ENCODE data around the gene PHLDB1. TPM values are rescaled to one million over a fixed set of nuclear protein-coding genes. Genes with fewer than 3 reads are reported as not detected.

Gene PHLDB1
- total RNA-seq, 3 donors from 2014 or later = 104 to 150 (median 109) TPM

GRCh38 chr11:118689503-118689851 lies 82.1 kb downstream of the PHLDB1 start:
- intact Hi-C loops (cut with DNase I; ENCODE audit: low total_unique reads) = loop anchor here (5.0 kb wide), 1 partner anchor 1022 kb away; no protein-coding TSS in a partner anchor
- no peaks in the 10 kb centered on the region for H3K9me3 ChIP-seq
- no peak for DNase-seq (ENCODE audit: low spot score in 2 of 2)

GRCh38 chr11:118689852-118690552 lies 82.6 kb downstream of the PHLDB1 start:
- Histone ChIP-seq H3K9me3 (no peaks in the 10 kb centered on the region), H3K36me3 (no peaks in the 10 kb centered on the region), H3K4me1 (peaks cover 0 to 8% of the 10 kb centered on the region in 2 donors), H3K27me3 (no peaks in the 10 kb centered on the region), H3K4me3 (peak overlapping the region; percentile 30 to 62 (median 36)), H3K27ac (peak overlapping the region; percentile 89 to 92)
- TF ChIP-seq POLR2AphosphoS5 (IDR thresholded peaks at IDR 0.05) = peak; percentile 46 to 83 (median 83)
- TF ChIP-seq CTCF (IDR thresholded peaks at IDR 0.05) = peak; percentile 24 to 94 (median 92)
- no peak for TF ChIP-seq POLR2A (IDR thresholded peaks at IDR 0.05)
- intact Hi-C loops (cut with DNase I; ENCODE audit: low total_unique reads) = loop anchor here (5.0 to 10.0 kb wide), 2 partner anchors 265 to 1023 kb away; partner anchors contain the start of gene UPK2
- DNase-seq (ENCODE audit: low spot score in 2 of 2) = peak; percentile 95

More at GRCh38 chr11:118689503-118689851, 82.1 kb downstream of the PHLDB1 start:
- Histone ChIP-seq H3K27ac (peak overlapping the region; percentile 89 to 92), H3K27me3 (no peaks in the 10 kb centered on the region), H3K36me3 (no peaks in the 10 kb centered on the region), H3K4me1 (peaks cover 0 to 8% of the 10 kb centered on the region in 2 donors), H3K4me3 (peak overlapping the region; percentile 30 to 62 (median 36))
- TF ChIP-seq CTCF (IDR thresholded peaks at IDR 0.05) (no peak), POLR2A (IDR thresholded peaks at IDR 0.05) (no peak), POLR2AphosphoS5 (IDR thresholded peaks at IDR 0.05) (no peak)

- TF ChIP-seq CTCF (IDR thresholded peaks at IDR 0.05) (no peak), POLR2A (IDR thresholded peaks at IDR 0.05) (no peak), POLR2AphosphoS5 (IDR thresholded peaks at IDR 0.05) (no peak)
- peaks cover 0 to 8% of the 10 kb centered on the region in 2 donors for H3K4me1 ChIP-seq
- H3K36me3 ChIP-seq = no peaks in the 10 kb centered on the region
- peak overlapping the region in 2 of 3 donors; percentile 36 to 62 for H3K4me3 ChIP-seq
- H3K9me3 ChIP-seq = no peaks in the 10 kb centered on the region
- H3K27me3 ChIP-seq = no peaks in the 10 kb centered on the region
- peak overlapping the region; percentile 89 to 92 for H3K27ac ChIP-seq
- no peak for DNase-seq (ENCODE audit: low spot score in 2 of 2)
- intact Hi-C loops (cut with DNase I; ENCODE audit: low total_unique reads) = loop anchor here (10.0 kb wide), 1 partner anchor 264 kb away; the partner anchor contains the start of gene UPK2
Measured at GRCh38 chr11:118690553-118691304, 83.3 kb downstream of the PHLDB1 start.

- Histone ChIP-seq H3K4me1 (peaks cover 0 to 8% of the 10 kb centered on the region in 2 donors), H3K36me3 (no peaks in the 10 kb centered on the region), H3K27me3 (no peaks in the 10 kb centered on the region), H3K4me3 (no peak overlapping the region), H3K9me3 (no peaks in the 10 kb centered on the region), H3K27ac (peak overlapping the region; percentile 71 to 86)
- TF ChIP-seq POLR2A (IDR thresholded peaks at IDR 0.05) = no peak
- peak in 1 of 2 donors; percentile 79 for DNase-seq (ENCODE audit: low spot score in 2 of 2)
- intact Hi-C loops (cut with DNase I; ENCODE audit: low total_unique reads) = loop anchor here (10.0 kb wide), 1 partner anchor 263 kb away; the partner anchor contains the start of gene UPK2
Measured at GRCh38 chr11:118691926-118692830, 84.8 kb downstream of the PHLDB1 start.

GRCh38 chr11:118694185-118694584 lies 86.8 kb downstream of the PHLDB1 start:
- Histone ChIP-seq H3K36me3 (no peaks in the 10 kb centered on the region), H3K9me3 (no peaks in the 10 kb centered on the region), H3K27ac (peak overlapping the region in 1 of 2 donors; percentile 86), H3K4me1 (peaks cover 0 to 5% of the 10 kb centered on the region in 2 donors), H3K4me3 (no peak overlapping the region), H3K27me3 (no peaks in the 10 kb centered on the region)
- DNase-seq (ENCODE audit: low spot score in 2 of 2) = no peak
- intact Hi-C loops (cut with DNase I; ENCODE audit: low total_unique reads) = loop anchor here (10.0 kb wide), 1 partner anchor 261 kb away; the partner anchor contains the start of gene UPK2
- TF ChIP-seq POLR2A (IDR thresholded peaks at IDR 0.05) = no peak
- no peak for TF ChIP-seq POLR2AphosphoS5 (IDR thresholded peaks at IDR 0.05)
- no peak for TF ChIP-seq CTCF (IDR thresholded peaks at IDR 0.05)

All from breast epithelium (tissue), 4 donors.